ENCODE results near the gene SPDEF.

Gene SPDEF

DNA sequence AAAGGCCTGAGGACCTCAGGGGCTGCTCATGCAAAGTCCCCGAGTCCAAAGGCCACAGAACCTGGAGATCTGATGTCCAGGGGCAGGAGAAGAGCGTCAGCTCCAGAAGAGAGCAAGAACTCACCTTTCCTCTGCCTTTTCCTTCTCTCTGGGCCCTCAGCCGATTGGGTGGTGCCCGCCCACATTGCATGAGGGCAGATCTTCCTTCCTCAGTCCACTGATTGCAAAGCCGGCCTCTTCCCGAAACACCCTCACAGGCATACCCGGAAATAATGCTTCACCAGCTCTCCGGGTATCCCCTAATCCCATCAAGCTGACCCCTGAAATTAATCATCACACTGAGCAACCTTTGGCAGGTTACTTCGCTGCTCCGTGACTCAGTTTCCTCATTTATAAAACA lies 33.4 kb downstream of the SPDEF start:
- TF ChIP-seq ZFX (IDR thresholded peaks at IDR 0.05; ENCODE audit: borderline replicate concordance): no peak
- TF ChIP-seq, protein P1, sequence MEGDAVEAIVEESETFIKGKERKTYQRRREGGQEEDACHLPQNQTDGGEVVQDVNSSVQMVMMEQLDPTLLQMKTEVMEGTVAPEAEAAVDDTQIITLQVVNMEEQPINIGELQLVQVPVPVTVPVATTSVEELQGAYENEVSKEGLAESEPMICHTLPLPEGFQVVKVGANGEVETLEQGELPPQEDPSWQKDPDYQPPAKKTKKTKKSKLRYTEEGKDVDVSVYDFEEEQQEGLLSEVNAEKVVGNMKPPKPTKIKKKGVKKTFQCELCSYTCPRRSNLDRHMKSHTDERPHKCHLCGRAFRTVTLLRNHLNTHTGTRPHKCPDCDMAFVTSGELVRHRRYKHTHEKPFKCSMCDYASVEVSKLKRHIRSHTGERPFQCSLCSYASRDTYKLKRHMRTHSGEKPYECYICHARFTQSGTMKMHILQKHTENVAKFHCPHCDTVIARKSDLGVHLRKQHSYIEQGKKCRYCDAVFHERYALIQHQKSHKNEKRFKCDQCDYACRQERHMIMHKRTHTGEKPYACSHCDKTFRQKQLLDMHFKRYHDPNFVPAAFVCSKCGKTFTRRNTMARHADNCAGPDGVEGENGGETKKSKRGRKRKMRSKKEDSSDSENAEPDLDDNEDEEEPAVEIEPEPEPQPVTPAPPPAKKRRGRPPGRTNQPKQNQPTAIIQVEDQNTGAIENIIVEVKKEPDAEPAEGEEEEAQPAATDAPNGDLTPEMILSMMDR (IDR thresholded peaks at IDR 0.05): no peak
- no peak overlapping the region for H3K27ac ChIP-seq

DNA sequence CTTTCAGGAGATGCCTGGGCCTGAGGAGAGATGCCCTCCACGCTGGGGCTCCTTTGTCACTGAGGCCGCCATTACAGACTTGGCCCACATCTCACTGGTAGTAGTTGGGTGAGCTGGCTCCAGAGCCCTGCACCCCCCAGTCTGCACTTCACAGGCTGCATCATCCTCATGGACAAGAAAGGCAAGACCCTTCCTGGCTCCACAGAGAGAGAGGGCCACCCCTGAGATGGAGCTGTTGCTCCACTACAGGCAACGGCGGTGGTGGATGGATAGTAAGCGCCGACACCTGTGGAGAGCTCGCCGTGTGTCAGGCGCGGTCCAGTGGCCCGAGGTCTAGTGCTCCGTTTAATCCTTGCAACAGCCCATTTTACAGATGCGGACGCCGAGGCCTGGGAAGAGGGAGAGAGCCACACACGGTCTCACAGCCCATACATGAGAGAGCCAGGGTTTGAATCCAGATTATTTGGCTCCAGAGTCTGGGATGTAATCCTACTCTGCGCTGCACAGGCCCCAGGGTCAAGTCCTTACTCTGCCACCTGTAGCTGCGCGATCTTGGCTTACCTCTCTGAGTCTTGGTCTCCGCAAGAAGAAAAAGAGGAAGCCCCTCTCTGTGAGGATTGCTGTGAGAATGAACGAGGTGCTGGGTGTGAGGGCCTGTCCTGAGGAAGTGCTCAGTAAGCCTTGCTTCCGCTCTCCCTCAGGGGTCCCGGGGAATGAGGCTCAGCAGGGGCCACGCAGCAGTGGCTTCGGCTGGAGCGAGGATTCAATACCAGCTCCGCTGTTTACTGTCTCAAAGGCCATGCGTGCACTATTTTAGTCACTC lies 34.5 kb downstream of the SPDEF start:
- no peak overlapping the region for H3K27ac ChIP-seq
- no peak for TF ChIP-seq ZFX (IDR thresholded peaks at IDR 0.05; ENCODE audit: borderline replicate concordance)
- TF ChIP-seq, protein P1 (IDR thresholded peaks at IDR 0.05): no peak

DNA sequence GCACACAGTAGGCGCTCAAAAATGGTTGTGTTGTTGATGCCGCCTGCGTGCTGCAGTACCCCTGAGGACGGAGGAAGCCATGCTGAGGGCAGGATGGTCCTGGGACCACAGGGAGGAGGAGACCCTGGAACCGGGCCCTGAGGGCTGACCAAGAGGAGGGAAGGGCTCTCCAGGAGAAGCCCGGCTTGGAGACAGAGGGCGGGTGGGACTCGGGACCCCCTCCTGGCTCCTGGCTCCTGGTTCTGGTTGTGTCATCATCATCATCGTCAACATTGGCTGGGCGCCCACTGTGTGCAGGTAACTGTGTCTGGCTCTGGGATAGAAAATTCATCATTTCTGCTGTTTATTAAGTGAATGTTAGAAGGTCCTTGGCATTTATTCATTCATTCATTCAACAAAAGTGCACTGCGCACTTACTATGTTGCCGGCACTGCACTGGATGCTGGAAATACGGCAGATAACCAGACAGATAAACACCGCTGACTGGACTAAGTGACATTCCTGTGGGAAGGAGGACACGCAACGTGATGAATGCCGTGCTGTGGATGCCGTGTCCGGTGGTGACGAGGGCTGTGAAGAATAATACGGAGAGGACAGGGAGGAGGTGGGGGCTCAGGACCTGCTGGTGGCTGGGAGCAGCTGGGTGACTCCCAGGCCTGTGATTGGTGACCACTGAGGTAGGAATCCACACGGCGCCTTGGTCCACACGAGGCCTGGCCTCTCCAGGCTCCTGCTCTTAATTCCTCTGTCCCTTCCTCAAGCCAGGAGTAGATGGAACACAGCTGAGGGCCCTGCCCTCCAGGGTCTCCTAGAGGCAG lies 35.3 kb downstream of the SPDEF start:
- TF ChIP-seq ZFX (IDR thresholded peaks at IDR 0.05; ENCODE audit: borderline replicate concordance): no peak
- TF ChIP-seq, protein P1 (IDR thresholded peaks at IDR 0.05): no peak
- no peak overlapping the region for H3K27ac ChIP-seq

DNA sequence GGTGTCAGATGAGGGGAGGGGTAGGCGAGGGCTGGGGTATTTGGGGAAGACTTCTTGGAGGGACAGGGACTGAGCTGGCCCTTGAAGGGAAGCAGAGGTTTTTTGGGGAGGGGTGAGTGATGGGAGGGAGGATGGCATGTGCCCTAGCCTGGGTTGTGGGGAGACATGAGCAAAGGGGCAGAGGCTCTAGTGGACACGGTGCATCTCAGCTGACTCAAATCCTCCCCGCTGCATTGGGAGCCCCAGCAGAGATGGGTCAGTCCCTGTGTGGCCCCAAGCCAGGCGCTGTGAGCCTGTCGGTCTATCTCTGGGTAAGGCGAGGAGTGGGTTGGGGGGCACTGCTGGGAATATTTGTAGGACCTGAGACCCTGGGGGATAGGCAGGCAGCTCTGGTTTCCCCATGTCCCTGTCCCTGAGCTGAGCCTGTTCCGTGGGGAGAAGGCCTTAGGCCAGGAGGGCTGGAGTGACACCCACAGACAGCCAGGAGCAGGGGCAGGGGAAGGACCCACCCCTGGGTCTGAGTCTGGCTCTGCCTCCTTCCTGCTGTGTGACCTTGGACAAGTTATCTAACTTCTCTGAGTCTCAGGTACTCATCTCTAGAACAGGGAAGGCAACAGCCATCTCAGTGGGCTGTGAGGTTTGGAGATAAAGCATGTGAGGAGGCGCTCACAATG lies 36.0 kb downstream of the SPDEF start:
- TF ChIP-seq, protein P1 (IDR thresholded peaks at IDR 0.05): no peak
- TF ChIP-seq ZFX (IDR thresholded peaks at IDR 0.05; ENCODE audit: borderline replicate concordance): no peak
- H3K27ac ChIP-seq: no peak overlapping the region

DNA sequence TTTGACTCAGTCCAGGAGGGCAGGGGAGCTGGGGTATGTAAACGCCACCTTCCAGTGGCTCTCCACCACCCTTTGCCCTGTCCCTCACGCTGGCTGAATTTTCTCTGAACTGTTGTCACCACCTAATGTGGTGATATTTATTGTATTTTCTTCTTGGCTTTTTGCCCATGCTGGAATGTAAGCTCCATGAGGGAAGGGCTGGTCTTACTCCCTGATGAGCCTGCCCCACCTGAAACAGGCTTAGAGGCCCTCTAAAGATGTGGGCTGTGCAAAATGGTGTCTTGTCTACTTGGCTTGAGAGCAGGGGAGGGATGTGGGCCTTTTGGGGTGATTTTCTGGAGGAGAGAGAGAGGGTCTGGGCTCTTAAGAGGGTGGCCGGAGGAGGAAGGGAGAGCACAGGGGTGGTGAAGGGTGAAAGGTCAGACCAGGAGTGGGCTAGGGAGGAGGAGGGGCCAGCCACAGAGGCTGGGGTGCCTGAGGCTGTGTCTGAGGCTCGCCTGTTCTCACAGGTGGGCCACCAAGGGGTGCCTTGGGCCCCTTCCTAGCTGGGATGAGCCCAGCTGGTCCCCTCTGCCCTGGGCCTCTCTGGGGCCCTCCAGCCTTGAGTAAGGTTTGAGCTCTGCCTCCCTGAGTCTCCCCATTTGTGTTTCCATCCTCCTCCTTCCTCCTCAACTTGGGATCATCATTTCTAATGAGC lies 37.3 kb downstream of the SPDEF start:
- H3K27ac ChIP-seq: no peak overlapping the region
- TF ChIP-seq ZFX (IDR thresholded peaks at IDR 0.05; ENCODE audit: borderline replicate concordance): no peak
- TF ChIP-seq, protein P1 (IDR thresholded peaks at IDR 0.05): no peak

DNA sequence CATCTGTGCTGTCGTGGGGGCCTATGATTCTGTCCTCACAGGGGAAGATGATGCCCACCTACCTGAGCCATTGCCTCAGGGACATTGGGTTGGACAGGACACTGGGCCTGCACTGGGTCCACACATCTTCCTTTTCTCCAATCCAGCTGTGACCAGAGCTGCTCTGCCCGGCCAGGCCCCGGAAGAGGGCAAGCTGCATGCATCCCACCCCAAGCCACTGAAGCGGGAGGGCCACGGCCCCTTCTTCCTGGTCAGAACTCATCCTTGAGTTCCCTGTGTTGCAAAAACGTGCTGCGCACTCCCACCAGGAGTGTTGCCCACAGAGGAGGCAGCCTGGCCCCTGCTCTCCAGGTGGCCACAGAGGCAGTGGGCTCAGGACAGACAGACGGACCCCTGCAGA lies 38.2 kb downstream of the SPDEF start:
- TF ChIP-seq, protein P1 (IDR thresholded peaks at IDR 0.05): no peak
- TF ChIP-seq ZFX (IDR thresholded peaks at IDR 0.05; ENCODE audit: borderline replicate concordance): no peak
- no peak overlapping the region for H3K27ac ChIP-seq

All from 22Rv1 (cell line).